ENCODE results near the gene TEX29.

TEX29 gene

GRCh38 chr13:111292710-111293485, 27.5 kb upstream of the TEX29 start:
- DNase-seq, result no peak

GRCh38 chr13:111295886-111296285, 24.6 kb upstream of the TEX29 start:
- DNase-seq, result no peak

GRCh38 chr13:111296417-111296816, 24.0 kb upstream of the TEX29 start:
- DNase-seq, result no peak

GRCh38 chr13:111298214-111298975, 22.0 kb upstream of the TEX29 start:
- no peak for DNase-seq

- DNase-seq, result no peak
Observed at GRCh38 chr13:111302045-111302726, 18.3 kb upstream of the TEX29 start.

- DNase-seq, result no peak
Observed at GRCh38 chr13:111303559-111303958, 16.9 kb upstream of the TEX29 start.

GRCh38 chr13:111304041-111304544, 16.3 kb upstream of the TEX29 start:
- DNase-seq, result peak in 1 of 2 donors; percentile 7

GRCh38 chr13:111304603-111305289, 15.7 kb upstream of the TEX29 start:
- no peak for DNase-seq

- no peak for DNase-seq
Observed at GRCh38 chr13:111312944-111313590, 7.4 kb upstream of the TEX29 start.

- DNase-seq, result no peak
Observed at GRCh38 chr13:111313911-111314425, 6.5 kb upstream of the TEX29 start.

- no peak for DNase-seq
Observed at GRCh38 chr13:111314852-111315251, 5.6 kb upstream of the TEX29 start.

GRCh38 chr13:111315347-111315995, 5.0 kb upstream of the TEX29 start:
- no peak for DNase-seq

- DNase-seq, result no peak
Observed at GRCh38 chr13:111316161-111316730, 4.2 kb upstream of the TEX29 start.

- no peak for DNase-seq
Observed at GRCh38 chr13:111317042-111317550, 3.3 kb upstream of the TEX29 start.

- DNase-seq, result no peak
Observed at GRCh38 chr13:111317571-111318345, 2.7 kb upstream of the TEX29 start.

- DNase-seq, result no peak
Observed at GRCh38 chr13:111318386-111318785, 2.1 kb upstream of the TEX29 start.

GRCh38 chr13:111319521-111319920, 921 bp upstream of the TEX29 start:
- DNase-seq, result no peak

- DNase-seq, result no peak
Observed at GRCh38 chr13:111322001-111322915, 1.8 kb downstream of the TEX29 start.

GRCh38 chr13:111322916-111323331, 2.5 kb downstream of the TEX29 start:
- no peak for DNase-seq
